Smooth muscle cell (in vitro differentiated cells): ENCODE results near the gene PIP5K1B. TPM values are rescaled to one million over a fixed set of nuclear protein-coding genes. Genes with fewer than 3 reads are reported as not detected.

Experiments used
- DNase-seq: peaks from one replicate; lab custom pipeline; 2025; ENCODE audit not compliant: unreplicated experiment; lab: John Stamatoyannopoulos, UW
- H2AFZ ChIP-seq: fragments of 200-600 bp; sonication (generic); 2 replicates; pipeline ENCODE4 v1.6.0; 2016; ENCODE audit warnings: antibody characterized with exemption, low read depth, mild to moderate bottlenecking
- H3F3A ChIP-seq: fragments of 200-600 bp; sonication (generic); 2 replicates; pipeline ENCODE4 v1.6.0; 2017; ENCODE audit warnings: antibody characterized with exemption, low read depth
- H3K27ac ChIP-seq: fragments of 200-600 bp; sonication (generic); 2 replicates; pipeline ENCODE4 v1.5.1; 2016; ENCODE audit warnings: low read depth, mild to moderate bottlenecking
- H3K27me3 ChIP-seq: fragments of 200-600 bp; sonication (generic); 2 replicates; pipeline ENCODE4 v1.6.1; 2016; ENCODE audit warnings: low read depth, mild to moderate bottlenecking
- H3K36me3 ChIP-seq: fragments of 200-600 bp; sonication (generic); 2 replicates; pipeline ENCODE4 v1.5.1; 2016; ENCODE audit warnings: low read depth
- H3K4me1 ChIP-seq: fragments of 200-600 bp; sonication (generic); 2 replicates; pipeline ENCODE4 v1.5.1; 2016; ENCODE audit warnings: low read depth
- H3K4me2 ChIP-seq: fragments of 200-600 bp; sonication (generic); 2 replicates; pipeline ENCODE4 v1.6.0; 2016; ENCODE audit warnings: mild to moderate bottlenecking
- H3K4me3 ChIP-seq: fragments of 200-600 bp; sonication (generic); 2 replicates; pipeline ENCODE4 v1.5.1; 2016; ENCODE audit warnings: mild to moderate bottlenecking
- H3K79me2 ChIP-seq: fragments of 200-600 bp; sonication (generic); 2 replicates; pipeline ENCODE4 v1.6.0; 2016; ENCODE audit warnings: low read depth, mild to moderate bottlenecking
- H3K9ac ChIP-seq: fragments of 200-600 bp; sonication (generic); 2 replicates; pipeline ENCODE4 v1.6.0; 2016; ENCODE audit warnings: low read depth
- H3K9me3 ChIP-seq: fragments of 200-600 bp; sonication (generic); replicated peaks from 2 replicates; pipeline ENCODE4 v1.5.1; 2016; ENCODE audit warnings: low read depth
- H4K20me1 ChIP-seq: fragments of 200-600 bp; sonication (generic); 2 replicates; pipeline ENCODE4 v1.6.0; 2016; ENCODE audit warnings: low read depth
- CTCF ChIP-seq: fragments of 200-600 bp; sonication (generic); IDR thresholded peaks from 2 replicates; pipeline ENCODE4 v1.5.1; 2017; ENCODE audit warnings: borderline replicate concordance, mild to moderate bottlenecking, antibody characterized with exemption; ENCODE audit not compliant: insufficient read depth, poor library complexity, severe bottlenecking
- WGBS: methylation state at CpG from one replicate; pipeline ENCODE4 v1.1.7; 2016; ENCODE audit warnings: low lambda C conversion rate; 5-methylcytosine and 5-hydroxymethylcytosine counted together
- polyA plus RNA-seq: library from polyadenylated mRNA; unstranded; fragments of >200 nt; fragmentation: Nextera tagmentation; extraction: Ambion mirVana; gene quantifications from 2 replicates; pipeline ENCODE4 v1.2.1, GENCODE V29; 2016
- total RNA-seq: library from RNA; depleted of rRNA; stranded (reverse); fragments of >200 nt; gene quantifications from 2 replicates; pipeline ENCODE4 v1.2.3, GENCODE V29; 2014

PIP5K1B gene
- total and polyA plus RNA-seq, 2 experiments from 2014 or later: not detected

- WGBS: 38% methylated on average over 4 of the region's 4 CpGs
- DNase-seq: no peak
- Histone ChIP-seq H4K20me1 (no peaks in the 10 kb centered on the region), H3K27ac (no peak overlapping the region), H3K4me1 (no peaks in the 10 kb centered on the region), H3K9ac (no peak overlapping the region), H3K79me2 (no peaks in the 10 kb centered on the region), H2AFZ (peak overlapping the region; percentile 12), H3K27me3 (no peaks in the 10 kb centered on the region), H3K4me3 (no peak overlapping the region), H3K36me3 (no peaks in the 10 kb centered on the region), H3K4me2 (no peak overlapping the region), H3F3A (no peaks in the 10 kb centered on the region), H3K9me3 (no peaks in the 10 kb centered on the region)
- TF ChIP-seq CTCF: no peak
These were observed 89.9 kb downstream of the PIP5K1B start for GRCh38 chr9:68794898-68795297.

- no peak overlapping the region for H3K9ac ChIP-seq
- WGBS: 55% methylated on average over 2 of the region's 2 CpGs
- H3F3A ChIP-seq: no peaks in the 10 kb centered on the region
- H3K36me3 ChIP-seq: no peaks in the 10 kb centered on the region
- no peak overlapping the region for H3K27ac ChIP-seq
- H3K9me3 ChIP-seq: no peaks in the 10 kb centered on the region
- peak overlapping the region; percentile 12 for H2AFZ ChIP-seq
- no peak overlapping the region for H3K4me3 ChIP-seq
- no peak overlapping the region for H3K4me2 ChIP-seq
- no peaks in the 10 kb centered on the region for H3K27me3 ChIP-seq
- no peak for DNase-seq
- TF ChIP-seq CTCF: no peak
- H4K20me1 ChIP-seq: no peaks in the 10 kb centered on the region
- no peaks in the 10 kb centered on the region for H3K4me1 ChIP-seq
- no peaks in the 10 kb centered on the region for H3K79me2 ChIP-seq
These were observed 90.4 kb downstream of the PIP5K1B start for GRCh38 chr9:68795411-68795810.

- Histone ChIP-seq H3K4me2 (no peak overlapping the region), H3K9ac (no peak overlapping the region), H3K36me3 (no peaks in the 10 kb centered on the region), H3K4me1 (no peaks in the 10 kb centered on the region), H3K9me3 (no peaks in the 10 kb centered on the region), H3F3A (no peaks in the 10 kb centered on the region), H2AFZ (no peak overlapping the region), H3K27me3 (no peaks in the 10 kb centered on the region), H3K79me2 (no peaks in the 10 kb centered on the region), H4K20me1 (no peaks in the 10 kb centered on the region), H3K27ac (no peak overlapping the region), H3K4me3 (no peak overlapping the region)
- 92% methylated on average over 3 of the region's 3 CpGs for WGBS
- DNase-seq: no peak
- TF ChIP-seq CTCF: no peak
These were observed 92.1 kb downstream of the PIP5K1B start for GRCh38 chr9:68797116-68797515.

- H3F3A ChIP-seq: no peaks in the 10 kb centered on the region
- WGBS: 67% methylated on average over 1 of the region's 1 CpG
- no peak for TF ChIP-seq CTCF
- no peak overlapping the region for H3K4me2 ChIP-seq
- no peak for DNase-seq
- no peak overlapping the region for H3K9ac ChIP-seq
- H4K20me1 ChIP-seq: no peaks in the 10 kb centered on the region
- no peak overlapping the region for H3K27ac ChIP-seq
- H3K27me3 ChIP-seq: no peaks in the 10 kb centered on the region
- no peaks in the 10 kb centered on the region for H3K9me3 ChIP-seq
- no peaks in the 10 kb centered on the region for H3K4me1 ChIP-seq
- H2AFZ ChIP-seq: no peak overlapping the region
- no peak overlapping the region for H3K4me3 ChIP-seq
- H3K79me2 ChIP-seq: no peaks in the 10 kb centered on the region
- H3K36me3 ChIP-seq: no peaks in the 10 kb centered on the region
These were observed 93.4 kb downstream of the PIP5K1B start for GRCh38 chr9:68798423-68798822.
